Activated T-helper 9 cell treated with anti-CD3 and anti-CD28 coated beads, Interleukin-2, amount 50 U/mL, for 16 hours (primary cell): ENCODE results near the gene NEMP2.
"Not testable (repeated sequence)": the region's sequence is repeated elsewhere in the genome, so short reads cannot be mapped to it uniquely, and the experiment has no call there.

Source experiments
- DNase-seq: peaks from one replicate; pipeline ENCODE4 v3.0.0-alpha.2; 2020; ENCODE audit warnings: low read depth

NEMP2 gene

DNA sequence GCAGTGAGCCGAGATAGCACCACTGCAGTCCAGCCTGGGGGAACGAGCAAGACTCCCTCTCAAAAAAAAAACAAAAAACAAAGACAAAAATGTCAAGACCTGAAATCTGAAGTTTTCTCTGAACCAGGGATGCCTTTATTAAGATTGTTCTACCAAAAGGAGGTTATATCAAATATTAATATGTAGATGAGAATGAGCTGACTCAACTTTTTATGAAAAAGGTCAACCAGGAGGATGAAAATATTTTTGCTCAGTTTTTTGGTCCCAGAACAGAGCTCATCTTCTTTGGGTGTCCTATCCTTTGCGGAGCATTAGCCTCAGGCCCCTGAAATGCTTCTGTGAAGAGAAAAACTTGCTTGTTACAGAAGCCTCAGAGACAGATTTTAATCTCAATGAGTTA lies 44.0 kb downstream of the NEMP2 start:
- DNase-seq: no peak

DNA sequence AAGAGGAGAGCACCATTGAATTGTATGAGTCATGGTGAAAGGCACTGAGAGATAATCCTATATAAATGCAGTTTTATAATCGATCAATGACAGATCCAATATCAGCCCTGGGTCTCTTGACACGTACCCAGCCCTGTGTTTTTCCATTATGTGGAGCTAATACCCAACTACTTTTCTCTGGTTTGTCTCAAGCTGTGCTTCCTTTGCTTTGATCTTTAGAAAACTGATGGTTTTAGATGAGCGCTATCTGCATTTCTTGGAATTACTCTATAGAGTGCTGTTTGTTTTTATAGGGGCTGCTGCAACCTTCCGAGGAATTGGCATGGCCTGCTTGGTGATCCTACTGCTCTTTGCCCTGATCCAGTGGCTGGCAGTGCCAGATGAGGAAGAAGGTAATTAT lies 45.0 kb downstream of the NEMP2 start:
- DNase-seq: no peak

DNA sequence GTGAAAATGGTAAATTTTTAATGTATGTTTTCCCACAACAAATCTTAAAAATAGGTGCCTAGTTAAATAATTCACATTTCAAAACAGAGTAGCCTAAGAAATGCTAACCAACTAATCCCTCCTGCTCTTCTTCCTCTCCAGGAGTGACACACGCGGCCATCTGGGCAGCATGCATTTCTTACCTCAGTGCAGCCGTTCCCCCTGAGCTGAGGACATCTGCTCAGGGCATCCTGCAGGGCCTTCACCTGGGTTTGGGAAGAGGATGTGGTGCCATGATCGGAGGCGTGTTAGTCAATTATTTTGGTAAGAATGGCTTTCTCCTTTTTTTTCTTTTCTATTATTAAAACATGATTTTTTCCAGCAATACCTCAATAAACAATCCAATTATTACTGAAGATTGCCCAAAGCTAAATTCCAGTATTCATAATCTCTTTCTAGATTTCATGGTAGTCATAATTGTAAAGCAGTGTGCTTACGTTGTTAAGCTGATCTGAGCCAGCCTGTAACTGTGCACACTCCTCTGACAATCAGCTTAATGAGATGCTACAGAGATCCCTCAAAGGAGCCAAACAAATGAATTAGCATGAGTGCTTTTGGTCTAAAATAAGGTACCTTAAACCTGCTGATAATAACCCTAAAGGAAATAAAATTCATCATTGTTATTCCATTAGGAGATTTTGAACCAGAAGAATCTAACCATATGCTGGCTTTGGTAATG lies 45.8 kb downstream of the NEMP2 start:
- DNase-seq: no peak

DNA sequence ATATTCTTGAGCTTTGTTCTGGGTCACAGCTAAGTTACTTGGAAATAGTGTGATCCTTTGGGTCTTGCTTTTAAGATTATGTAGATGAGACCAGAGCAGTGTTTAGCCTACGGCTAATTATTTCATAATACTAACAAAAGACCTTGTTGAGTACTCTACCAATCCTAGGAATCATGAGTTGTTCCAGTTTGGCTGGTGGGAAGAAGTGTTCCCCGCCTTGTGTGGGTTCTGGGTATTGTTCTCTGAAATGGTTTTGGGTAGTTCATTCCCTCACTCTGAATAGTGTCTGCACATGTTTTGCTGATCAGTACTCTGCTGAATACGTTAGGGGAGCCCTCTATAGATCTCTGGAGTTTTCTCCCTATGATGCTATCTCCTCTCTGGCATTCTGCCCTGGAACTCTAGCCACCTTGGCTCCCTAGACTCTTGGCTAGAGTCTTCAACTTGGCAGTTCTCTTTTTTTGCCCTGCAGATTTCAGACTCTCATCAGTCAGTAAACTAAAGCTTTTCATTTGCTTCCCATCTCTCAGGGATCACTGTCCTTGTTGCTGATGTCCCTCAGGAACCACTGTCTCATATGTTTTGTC lies 48.4 kb downstream of the NEMP2 start:
- DNase-seq: no peak

DNA sequence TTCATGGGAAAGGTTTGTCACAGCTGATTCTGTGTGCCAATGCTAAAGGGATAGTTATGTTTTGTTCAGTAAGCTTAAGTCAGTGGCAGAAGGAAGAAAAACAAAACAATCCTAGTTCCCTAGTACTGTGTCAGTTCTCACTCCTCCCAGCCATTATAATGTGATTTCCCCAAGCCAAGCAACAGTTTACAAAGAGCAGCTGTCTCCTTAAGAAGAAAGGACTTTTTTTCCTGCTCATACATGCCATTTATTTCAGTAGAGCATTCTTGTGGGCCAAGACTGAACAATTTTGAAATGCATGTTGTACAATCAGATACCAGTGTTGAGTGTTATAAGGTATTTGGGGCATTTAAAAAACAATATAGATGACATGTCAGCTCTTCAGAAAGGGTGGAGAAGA lies 52.1 kb downstream of the NEMP2 start:
- DNase-seq: no peak

DNA sequence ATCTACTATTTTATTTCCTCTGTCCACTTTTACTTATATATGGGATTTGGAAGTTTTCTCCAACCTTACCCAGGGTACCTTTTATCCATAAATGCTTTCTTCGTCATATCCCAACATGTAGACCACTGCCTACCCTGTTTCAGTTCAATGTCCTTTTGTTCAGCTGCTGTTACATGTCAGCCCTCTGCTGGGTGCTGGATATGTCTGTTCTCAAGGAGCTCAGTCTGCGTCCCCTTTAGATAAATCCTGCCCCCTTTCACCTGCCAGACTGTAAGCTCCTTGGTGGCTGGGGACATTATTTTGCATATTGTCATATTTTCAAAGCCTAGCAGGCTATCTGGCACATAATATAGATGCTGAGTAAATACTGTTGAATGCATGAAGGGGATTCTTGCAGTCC lies 53.2 kb downstream of the NEMP2 start:
- no peak for DNase-seq

DNA sequence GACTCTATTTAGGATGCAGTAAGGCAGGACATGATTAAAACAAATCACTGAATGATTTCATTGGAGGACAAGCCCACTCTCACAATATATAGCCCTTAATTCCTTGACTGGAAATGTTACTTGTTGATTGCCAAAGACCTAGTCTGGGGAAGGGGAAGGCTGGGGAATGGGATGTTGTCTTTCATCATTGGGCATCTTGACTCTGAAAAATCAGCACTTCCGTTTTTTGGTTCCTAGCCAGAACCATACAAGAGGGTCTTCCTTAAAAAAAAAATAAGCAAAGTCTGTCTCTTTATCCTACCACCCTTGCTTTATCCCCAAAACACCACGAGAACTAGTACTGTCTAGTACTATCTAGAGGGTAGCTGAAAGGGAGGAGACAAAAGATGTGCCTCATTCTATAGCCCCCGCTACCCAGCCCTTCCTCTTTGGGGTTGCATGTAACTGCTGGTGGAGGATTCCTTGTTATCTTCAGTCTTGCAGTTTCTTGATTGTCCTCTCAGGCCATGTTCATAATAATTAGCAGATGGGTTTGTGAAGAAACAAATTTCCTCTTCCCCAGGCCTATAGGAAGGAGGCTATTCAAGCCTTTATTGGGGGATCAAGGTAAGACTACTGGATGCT lies 55.8 kb downstream of the NEMP2 start:
- DNase-seq: no peak

DNA sequence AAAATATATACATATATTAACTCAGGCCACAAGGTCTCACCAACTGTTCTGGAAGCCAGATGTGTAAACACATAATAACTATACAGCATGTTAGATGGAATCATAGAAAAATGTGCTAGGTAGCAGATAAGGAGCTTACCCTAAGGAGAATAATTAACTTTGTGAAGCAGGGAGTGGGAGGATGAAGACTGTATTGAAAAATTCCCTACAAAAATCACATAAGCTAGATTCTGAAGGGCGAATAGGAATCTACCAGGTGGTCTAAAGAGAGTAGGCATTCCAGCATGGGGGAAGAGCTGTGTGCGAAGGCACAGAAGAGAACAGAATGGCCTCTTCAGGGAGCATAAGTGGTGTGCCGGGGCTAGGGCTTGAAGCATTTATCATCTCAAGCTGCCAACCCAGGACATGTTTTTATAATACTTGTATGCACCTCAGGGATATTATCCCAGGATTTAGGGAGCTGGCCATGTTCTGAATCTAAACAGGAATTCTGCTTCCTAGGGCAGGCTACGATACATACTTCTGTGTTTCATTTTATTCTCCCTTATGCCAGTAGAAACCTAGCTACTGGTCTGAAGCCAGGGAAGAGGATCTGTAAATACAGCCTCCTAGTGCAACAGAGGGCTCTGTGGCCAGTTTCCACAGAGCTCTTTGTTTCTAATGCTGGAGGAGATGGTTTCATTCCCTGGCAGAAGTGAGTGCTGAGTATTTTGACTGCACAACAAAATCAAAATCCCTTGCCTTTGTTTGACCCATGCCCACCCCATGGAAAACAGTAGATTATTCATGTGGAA lies 56.7 kb downstream of the NEMP2 start:
- DNase-seq: no peak

DNA sequence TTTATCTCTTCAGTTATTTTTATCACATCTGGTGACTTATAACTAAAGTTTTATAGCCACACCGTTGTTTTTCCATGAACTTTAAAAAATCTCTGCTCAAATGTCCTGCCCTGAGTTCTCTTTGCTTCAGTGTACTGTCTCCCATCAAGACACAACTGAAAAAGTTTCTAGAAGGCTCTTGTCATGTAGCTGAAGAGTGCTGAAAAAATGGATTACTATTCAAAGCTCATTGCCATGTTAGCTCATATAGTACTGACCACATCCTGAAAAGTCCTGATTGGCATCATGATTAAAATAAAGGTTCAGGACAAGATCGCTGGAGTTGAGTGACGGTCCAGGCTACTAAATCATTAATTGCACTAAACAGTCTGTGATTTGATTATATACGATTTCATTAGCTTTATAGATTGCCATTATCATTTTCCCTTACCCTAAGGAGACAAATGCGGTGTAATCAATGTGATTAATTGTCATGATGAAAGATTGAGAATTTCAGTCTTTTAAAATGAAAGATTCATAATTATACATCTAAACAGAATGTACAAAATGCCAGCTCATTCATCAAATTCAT lies 64.2 kb downstream of the NEMP2 start:
- DNase-seq: no peak

DNA sequence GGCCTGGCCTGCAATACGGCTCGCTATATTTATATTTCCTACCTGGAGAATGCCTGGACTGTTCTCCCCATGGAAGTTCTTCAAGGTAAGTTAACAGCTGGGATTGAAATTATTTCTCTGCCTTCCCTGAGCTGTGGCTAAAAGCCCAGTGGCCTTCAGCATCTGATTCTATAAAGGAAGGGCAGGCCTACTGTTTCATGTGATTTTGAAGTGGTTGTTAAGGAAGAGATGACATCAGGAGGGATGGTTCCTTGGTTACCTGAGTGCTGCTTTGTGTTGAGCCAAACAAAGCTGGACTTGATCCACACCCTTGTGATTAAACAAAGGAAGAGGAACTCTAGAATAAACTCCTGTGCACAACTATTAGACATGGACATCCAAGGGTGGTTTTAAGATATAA lies 64.8 kb downstream of the NEMP2 start:
- DNase-seq: no peak

DNA sequence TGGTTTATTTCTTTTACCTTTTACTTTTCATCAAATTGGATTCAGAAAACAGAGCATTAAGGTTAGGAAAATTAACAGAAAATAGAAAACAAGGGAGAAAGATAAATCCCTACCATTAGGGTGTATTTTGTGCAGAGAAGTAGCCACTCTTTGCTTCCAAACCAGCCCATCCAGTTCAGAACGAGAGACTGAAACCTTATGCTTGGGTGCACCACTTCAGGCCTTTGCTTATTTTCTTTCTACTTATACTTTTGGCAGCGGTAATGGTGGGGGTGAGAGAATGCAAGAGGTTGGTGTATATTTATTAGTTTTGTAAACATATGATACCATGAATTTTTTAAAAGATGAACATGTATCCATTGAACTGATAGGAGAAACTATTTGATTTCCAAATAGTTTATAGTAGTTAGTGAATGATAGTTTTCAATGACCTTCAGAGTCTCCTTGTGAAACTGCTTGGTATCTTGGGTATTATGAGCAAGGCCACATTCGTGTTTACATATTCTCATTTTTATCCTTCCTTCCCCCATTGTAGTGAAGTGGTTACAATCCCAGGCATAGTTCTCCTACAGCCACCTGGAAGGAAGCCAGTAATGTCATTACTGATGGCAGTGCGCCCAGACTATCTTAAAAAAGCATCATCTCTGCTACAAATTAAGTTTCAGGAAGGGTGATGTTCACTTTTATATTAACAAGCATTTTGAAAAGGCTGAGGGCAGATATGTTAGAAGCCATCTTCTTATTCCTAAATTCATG lies 65.5 kb downstream of the NEMP2 start:
- no peak for DNase-seq

DNA sequence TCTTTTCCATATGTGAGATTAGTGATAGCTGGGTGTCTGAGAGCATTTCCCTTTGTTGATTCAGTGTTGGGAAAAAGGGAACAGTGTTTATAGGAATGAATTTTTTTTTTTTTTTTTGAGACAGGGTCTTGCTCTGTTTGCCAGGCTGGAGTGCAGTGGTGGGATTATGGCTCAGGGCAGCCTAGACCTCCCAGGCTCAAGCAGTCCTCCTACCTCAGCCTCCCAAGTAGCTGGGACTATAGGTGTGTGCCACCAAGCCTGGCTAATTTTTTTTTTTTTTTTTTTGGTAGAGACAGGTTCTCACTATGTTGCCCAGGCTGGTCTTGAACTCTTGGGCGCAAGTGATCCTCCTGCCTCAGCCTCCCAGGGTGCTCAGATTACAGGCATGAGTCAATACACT lies 66.2 kb downstream of the NEMP2 start:
- DNase-seq: not testable (repeated sequence)

DNA sequence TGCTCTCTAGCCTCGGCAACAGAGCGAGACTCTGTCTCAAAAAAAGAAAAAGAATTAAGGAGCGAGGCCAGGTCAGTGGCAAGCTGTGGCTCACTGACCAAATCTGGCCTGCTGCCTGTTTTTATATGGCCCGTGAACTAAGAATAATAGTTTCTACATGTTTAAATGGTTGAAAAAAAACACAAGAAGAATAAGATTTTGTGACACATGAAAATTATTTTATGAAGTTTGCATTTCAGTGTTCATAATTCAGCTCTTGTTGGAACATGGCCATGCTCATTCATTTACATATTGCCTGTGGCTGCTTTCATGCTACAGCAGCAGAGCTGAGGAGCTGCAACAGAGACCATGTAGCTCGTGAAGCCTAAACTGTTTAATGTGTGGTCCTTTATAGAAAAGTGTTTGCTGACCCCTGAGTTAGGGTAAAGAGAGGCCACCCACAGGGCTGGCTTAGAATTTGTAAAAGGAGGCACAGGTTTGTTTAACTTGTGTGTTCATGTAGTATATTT lies 66.9 kb downstream of the NEMP2 start:
- no peak for DNase-seq

DNA sequence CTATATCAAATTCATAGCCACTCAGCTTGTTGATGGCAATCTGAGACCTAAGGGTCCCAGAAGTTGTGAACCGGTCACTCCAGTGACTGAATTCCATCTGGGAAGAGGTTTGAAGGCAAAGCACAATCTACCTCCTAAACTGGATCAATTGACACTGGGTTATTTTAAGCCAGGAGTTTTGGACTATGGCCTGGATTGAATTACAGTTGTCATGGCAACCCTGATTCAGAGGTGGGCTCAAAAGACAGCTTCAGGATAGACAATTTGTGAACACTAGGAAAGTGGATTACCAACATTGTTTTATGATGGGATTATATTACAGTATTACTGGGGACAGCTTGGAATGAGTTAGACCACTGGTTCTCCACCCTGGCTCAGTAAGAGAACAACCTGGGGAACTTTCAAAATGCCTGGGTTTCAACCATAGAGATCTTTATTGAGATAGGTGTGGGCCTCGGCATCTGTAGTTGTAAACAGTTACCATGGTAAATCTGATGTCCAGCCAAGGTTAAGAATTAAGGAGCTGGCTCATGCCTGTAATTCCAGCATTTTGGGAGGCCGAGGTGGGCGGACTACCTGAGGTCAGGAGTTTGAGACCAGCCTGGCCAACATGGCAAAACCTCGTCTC lies 67.6 kb downstream of the NEMP2 start:
- no peak for DNase-seq

DNA sequence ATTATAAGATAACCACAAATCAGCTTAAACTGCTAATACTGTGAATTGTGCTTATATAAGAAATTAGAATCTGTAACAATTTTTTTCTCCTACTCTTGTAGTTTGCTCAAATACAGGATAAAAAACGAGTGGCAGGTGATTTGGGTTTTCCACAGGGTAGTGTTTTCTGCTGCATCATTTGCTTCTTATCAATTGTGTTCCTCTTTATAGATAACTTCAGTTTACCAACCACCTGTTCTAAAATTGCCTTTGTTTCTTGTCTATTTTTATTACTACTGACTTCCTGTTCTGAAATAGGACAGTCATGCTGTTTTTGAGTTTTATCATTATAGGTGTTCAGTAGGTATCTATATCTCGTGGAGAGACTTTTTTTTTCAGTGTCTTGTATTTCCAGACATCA lies 69.5 kb downstream of the NEMP2 start:
- DNase-seq: no peak

DNA sequence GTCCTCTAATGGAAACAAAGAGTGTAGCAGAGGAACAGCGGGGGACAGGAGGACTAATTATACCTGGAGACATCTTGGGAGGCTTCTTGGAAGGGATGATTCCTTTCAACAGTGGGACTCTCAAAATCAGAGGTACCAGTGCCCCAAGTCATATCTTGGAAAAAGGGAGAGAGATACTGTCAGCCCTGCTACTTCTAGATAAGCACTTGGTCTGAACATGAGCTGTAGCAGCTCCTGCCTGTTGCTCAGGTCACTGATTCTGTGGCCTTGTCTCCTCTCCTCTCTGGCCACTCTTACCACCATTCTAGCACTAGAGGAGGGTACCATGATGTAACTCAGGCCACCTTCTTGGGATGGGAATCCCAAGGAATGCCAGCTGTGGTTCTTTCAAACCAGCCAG lies 71.9 kb downstream of the NEMP2 start:
- DNase-seq: no peak

DNA sequence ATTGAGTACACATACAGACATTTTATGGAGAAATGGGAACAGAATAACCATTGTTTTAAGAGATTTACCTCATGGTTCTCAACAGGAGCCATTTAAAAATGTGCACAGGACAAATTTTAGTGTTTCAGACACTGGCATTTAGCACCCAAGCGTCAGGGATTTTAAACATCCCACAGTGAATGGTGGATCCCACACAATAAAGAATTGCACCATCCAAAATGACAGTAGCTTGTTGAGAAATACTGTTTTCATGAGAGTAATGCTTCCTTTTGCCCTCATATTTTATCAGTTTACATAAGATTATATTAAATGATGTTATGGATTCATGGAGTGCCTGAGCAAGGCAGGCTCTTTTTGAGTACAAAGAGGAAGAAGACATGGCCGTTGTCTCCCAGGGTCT lies 72.3 kb downstream of the NEMP2 start:
- DNase-seq: no peak

DNA sequence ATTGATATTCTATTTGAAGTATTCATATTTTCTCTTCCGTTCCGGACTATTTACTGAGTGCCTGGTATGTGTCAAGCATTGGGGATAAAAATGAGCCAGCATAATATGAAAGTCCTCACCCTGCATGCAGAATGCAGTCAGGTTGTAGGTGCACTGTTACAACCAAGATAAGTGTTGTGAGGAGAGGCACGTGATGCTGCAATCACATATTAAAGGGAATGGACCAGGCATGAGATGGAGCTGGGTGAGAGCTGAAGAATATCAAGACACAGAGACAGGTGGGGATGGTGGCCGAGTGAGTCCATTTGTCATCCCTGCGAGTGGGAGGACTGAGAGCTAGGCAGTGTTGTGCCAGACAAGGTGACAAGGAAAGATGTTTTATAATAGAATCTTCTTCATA lies 74.0 kb downstream of the NEMP2 start:
- no peak for DNase-seq

DNA sequence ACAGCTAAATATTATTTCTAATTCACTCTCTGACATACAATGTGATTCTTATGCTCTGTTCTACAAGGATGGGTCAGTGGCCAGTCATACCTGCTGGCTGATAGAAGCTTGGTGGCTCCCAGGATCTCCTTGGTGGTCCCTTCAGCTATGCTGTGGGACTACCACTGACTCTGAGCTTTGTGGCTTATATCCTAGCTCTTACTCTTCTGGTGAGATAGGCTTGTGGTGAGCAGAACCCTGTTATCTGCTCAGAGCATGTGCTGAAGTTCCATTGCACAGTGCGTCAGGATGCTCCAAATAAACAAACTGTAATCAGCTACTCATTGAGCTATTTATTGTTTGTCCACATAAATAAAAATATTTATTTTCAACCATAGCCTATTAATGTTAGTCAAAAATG lies 74.6 kb downstream of the NEMP2 start:
- DNase-seq: no peak

DNA sequence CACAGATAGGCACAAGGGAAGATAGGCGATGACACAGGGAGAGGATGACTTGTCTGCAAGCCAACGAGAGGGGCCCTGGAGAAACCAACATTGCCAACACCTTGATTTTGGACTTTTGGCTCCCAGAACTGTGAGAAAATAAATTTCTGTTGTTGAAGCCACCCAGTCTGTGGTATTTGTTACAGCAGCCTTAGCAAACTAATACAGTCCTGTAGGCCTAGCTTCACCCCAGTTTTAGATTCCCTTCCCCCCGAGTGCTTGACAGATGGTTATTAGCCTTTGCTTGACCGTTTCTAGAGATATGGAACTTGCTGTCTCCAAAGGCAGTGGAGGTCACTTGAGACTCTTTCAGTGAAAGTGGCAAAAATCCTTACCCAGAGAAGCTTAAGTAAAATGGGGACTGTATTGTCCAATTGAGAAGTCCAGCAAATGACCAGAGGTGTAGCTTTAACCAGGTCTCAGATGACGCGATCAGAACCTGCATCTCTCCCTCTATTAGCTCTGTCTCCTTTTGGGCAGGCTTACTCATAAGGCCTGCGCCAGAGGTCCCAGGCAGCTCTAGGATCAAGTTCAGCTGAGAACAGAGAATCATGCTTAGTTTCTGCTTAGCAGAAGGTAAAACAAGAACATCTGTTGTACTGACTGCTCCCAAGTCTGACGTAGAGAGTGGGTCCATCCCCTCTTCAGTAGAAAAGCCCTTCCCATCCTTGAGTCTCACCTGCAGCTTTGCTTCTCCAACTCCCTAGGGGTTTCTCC lies 76.0 kb downstream of the NEMP2 start:
- no peak for DNase-seq
